ENCODE data around the gene TMF1.

Gene TMF1, protein sequence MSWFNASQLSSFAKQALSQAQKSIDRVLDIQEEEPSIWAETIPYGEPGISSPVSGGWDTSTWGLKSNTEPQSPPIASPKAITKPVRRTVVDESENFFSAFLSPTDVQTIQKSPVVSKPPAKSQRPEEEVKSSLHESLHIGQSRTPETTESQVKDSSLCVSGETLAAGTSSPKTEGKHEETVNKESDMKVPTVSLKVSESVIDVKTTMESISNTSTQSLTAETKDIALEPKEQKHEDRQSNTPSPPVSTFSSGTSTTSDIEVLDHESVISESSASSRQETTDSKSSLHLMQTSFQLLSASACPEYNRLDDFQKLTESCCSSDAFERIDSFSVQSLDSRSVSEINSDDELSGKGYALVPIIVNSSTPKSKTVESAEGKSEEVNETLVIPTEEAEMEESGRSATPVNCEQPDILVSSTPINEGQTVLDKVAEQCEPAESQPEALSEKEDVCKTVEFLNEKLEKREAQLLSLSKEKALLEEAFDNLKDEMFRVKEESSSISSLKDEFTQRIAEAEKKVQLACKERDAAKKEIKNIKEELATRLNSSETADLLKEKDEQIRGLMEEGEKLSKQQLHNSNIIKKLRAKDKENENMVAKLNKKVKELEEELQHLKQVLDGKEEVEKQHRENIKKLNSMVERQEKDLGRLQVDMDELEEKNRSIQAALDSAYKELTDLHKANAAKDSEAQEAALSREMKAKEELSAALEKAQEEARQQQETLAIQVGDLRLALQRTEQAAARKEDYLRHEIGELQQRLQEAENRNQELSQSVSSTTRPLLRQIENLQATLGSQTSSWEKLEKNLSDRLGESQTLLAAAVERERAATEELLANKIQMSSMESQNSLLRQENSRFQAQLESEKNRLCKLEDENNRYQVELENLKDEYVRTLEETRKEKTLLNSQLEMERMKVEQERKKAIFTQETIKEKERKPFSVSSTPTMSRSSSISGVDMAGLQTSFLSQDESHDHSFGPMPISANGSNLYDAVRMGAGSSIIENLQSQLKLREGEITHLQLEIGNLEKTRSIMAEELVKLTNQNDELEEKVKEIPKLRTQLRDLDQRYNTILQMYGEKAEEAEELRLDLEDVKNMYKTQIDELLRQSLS

DNA sequence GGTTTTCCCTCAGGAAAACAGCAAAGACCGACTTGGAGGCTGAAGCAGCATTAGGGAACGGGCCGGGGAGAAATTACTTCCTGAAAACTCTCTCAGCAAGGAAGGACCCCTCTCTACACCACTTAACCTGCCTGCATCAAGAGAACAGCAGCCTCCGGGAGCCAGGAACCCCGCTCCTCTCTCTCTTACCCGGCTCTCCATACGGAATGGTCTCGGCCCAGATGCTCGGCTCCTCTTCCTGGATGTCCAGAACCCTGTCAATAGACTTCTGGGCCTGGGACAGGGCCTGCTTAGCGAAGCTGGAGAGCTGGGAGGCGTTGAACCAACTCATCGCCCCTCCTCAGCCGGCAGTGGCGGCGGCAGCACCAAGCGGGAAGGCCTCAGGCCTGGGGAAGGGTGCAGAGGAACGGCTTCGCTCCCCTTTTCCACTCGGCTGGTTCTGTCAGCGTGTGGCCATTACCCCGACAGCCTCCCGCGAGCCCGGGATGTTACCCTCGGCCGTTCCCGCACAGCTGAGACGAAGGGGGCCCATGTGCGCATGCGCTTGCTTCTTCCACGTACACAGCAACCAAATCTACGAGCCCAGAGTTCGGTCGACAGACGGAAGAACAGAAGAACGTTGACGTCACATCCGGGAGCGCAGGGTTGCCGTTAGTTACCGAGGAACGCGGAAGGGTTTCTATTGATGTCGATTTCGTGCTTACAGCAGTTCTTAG, at the start of gene TMF1:
TMF1 (minus strand) TSS at position 578 of the 716 bp plus-strand sequence; CDS start at position 331, 247 bp downstream.
- DNase-seq, result peak; percentile 99

DNA sequence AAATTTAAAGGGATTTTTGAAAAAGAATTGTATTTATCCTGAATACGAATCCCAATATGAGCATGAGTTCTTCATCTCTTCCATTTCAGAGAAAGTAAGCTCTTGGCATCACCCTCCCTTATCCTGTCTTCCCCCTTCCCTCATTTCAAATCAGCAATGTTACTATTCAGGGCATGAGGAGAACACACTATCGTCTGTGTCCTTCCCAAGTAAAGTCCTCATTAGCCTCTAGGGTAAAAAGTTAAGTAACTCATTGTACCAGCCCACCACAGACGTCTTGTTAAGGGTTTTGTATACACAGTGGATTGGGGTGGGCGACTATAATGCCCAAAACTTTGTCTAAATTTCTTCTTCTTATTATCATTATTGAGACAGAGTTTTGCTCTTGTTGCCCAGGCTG, 47.4 kb upstream of the TMF1 start:
- no peak for DNase-seq

DNA sequence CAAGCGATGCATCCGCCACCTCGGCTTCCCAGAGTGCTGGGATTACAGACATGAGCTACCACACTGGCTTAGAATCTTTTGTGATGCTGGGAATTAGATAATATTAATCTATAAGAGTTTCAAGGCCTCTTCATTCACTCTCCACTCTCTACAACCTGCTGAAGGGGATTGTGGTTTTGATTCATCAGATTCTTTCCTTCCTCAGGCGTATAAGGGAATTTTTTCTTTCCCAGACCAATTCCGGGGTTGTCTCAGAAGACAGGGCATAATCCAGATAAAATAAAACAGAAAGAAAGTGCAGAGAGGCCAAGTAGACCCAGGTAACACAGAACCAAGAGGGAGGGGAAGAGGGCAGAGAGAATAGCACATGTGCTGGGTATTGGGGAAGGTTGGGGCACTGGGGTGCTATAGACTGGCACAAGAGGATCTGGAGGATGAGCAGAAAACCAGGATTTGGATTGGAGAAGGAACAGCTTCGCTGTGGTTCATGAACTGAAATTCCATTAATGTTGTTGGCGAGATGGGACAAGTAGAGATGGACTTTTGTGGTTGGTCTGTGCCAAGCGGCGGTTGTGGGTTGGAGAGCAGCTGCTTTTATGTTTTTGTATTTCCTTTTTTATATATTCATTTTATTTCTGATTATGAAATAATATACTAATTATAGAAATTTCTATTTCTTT, 45.4 kb upstream of the TMF1 start:
- no peak for DNase-seq

GRCh38 chr3:69096299-69096698, 44.2 kb upstream of the TMF1 start:
- no peak for DNase-seq

DNA sequence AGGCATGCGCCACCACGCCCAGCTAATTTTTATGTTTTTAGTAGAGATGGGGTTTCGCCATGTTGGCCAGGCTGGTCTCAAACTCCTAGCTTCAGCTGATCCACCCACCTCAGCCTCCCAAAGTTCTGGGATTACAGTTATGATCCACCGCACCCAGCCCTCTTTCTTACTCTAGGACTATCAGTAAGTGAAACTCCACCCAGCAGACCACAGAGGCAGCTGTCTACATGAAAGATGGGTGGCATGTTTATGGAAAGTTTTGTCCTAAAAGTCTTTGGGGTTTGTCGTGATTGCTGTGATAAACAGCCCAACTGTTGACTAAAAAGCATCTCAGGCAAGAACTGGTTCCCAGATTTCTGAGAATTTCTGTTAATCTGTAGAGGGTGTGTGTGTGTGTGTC, 43.5 kb upstream of the TMF1 start:
- DNase-seq, result peak; percentile 83

DNA sequence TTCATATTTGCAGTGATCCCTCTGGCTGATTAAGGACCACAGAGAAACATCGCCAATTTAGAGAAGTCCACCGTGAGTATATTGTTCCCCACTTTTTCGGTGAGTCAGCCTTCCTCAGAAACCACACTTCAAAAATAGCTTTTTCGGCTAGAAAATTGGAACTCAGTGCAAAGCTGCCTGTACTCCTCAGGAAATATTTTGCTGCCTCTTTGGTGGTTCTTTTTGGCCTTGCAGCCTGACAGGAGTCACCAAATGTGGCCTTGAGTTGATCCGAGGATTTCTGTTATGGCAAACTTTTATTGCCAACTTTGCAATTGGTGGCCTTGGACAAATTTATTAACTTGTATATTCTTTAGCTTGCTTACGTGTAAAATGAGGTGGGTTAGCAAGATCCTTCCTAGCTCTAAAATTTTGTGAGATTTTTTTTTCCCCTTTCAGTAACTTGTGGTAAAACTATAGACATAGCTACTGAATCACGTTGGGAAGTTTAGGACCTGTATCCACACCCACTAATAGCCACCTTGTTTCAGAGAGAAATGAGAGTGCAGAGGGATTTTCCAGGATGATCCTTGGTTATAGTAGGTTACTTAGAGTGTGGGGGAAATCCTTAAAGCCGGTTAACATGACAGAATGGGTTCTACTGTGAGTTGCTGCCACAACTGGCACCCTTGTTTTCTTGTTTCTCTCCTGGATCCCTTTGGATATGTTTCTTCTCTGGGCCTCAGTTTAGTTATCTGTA, 42.5 kb upstream of the TMF1 start:
- peak; percentile 55 for DNase-seq

DNA sequence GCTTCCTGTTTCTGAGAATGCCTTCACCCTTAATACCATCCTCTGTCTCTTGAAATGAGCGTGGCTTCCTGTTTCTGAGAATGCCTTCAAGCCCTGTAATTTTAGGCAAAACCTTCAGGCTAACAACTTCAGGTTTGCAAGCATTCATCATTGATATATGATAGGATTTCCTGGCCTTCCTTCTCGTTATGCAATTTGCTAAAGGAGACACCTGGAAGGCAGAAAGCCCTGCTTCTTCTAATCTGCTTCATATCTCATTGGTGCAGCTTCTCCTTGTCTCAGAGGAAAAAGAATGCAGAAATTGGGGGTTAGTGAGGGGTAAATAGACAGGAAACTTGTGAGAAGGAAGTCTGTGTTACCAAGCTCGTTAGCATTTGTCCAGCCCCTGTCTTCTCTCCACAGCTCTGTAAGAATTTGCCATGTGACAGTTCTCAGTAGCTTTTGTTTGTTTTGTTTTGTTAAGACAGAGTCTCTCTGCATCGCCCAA, 39.9 kb upstream of the TMF1 start:
- DNase-seq, result peak; percentile 42

DNA sequence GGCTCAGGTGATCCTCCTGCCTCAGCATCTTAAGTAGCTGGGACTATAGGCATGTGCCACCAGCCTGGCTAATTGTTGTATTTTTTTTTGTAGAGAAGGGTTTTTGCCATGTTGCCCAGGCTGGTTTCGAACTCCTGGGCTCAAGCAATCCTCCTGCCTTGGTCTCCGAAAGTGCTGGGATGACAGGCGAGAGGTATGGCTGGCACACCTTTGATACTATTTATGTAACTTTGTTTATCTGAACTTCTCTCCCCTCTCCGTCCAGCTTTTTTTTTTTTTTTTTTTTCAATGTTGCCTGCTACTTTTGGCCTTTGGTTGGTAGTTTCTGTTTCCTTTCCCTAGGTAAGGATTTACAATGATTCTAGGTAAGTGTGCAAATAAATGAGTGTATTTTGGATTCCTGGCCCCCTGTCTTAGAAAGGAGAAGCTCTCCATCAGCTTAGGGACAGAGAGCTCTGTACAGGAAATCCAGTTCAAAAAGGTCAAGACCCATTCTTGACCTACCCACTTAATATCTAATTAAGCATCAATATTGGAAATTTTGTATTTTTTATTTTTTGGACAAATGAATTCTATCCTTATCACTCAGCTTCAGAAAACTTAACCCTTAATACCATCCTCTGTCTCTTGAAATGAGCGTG, 39.4 kb upstream of the TMF1 start:
- DNase-seq, result no peak

- no peak for DNase-seq
Observed at GRCh38 chr3:69090021-69090420, 37.9 kb upstream of the TMF1 start.

GRCh38 chr3:69088063-69088462, 35.9 kb upstream of the TMF1 start:
- no peak for DNase-seq

DNA sequence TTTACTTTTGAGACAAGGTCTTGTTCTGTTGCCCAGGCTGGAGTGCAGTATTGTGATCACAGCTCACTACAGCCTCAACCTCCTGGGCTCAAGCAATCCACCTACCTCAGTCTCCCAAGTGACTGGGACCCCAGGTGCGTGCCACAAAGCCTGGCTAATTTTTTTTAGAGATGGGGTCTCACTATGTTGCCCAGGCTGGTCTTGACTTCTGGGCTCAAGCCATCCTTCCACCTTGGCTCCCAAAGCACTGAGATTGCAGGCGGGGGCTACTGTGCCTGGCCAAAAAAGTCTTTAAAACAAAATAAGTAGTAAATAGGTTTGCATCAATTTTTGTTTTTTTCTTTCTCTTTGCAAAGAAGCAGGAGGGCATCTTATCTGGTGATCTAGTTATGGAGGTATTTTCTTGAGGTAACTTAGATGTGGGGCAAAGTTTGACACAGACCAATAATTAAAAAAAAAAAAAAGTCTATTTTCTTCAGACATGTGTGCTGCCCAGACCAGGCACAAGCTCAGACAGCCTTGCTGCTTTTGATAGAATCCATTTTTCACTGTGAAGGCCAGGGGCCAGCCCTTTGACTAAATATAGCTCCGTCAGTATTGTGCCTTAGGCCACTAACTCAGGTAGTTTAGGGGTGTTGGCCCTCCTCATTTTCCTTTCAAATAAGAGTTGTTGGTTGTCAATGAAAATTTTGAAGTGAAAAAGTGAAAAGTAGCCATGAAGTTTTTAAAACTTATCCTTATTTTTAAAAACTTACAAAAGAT, 35.1 kb upstream of the TMF1 start:
- no peak for DNase-seq

- DNase-seq, result peak; percentile 91
Observed at GRCh38 chr3:69085833-69086722, 33.9 kb upstream of the TMF1 start.

GRCh38 chr3:69085168-69085832, 33.2 kb upstream of the TMF1 start:
- peak; percentile 44 for DNase-seq

- DNase-seq, result peak; percentile 94
Observed at GRCh38 chr3:69084326-69085167, 32.4 kb upstream of the TMF1 start, which contains the start of gene ARL6IP5. Gene ARL6IP5 (plus strand): TSS chr3:69084937. CDS start chr3:69085048, 111 bp downstream.

GRCh38 chr3:69082805-69083204, 30.7 kb upstream of the TMF1 start:
- no peak for DNase-seq

DNA sequence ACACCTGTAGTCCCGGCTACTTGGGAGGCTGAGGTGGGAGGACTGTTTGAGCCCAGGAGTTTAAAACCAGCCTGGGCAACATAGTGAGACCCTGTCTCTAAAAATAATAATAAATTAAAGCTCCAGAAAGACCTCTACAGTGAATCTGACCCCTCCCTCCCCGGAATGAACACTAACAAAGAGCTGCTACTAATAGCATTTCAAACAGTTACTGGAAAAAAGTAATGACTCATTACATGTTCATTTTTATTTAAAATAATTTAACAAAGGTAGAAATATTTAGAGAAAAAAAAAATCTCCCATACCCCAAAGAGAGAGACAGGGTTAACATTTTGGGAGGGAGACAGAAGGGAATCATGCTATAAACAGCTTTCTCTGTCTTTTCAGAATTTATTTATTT, 30.2 kb upstream of the TMF1 start:
- no peak for DNase-seq

- peak; percentile 83 for DNase-seq
Observed at GRCh38 chr3:69081583-69082262, 29.6 kb upstream of the TMF1 start.

All from hematopoietic multipotent progenitor cell treated with erythropoietin and hydrocortisone succinate and interleukin-3 and kit ligand, for 8 days (in vitro differentiated cells).